T-helper 2 cell (primary cell): ENCODE data around the gene BRCA1.
"Not testable (repeated sequence)": the region's sequence is repeated elsewhere in the genome, so short reads cannot be mapped to it uniquely, and the experiment has no call there.

Experiments
- DNase-seq, 5 experiments: peaks; one replicate each; pipeline versions ENCODE4 v3.0.0 to v3.0.0-alpha.2; 2012 to 2022

The BRCA1 gene

DNA sequence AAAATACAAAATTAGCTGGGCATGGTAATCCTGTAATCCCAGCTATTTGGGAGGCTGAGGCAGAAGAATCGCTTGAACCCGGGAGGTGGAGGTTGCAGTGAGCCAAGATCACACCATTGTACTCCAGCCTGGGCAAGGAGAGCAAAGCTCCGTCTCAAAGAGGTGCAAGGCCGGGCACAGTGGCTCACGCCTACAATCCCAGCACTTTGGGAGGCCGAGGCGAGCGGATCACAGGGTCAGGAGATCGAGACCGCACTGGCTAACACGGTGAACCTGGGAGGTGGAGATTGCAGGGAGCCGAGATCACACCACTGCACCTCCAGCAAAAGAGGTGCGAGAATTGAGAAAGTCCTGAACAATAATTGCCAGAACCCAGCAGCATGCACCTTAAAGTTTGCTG lies 124.3 kb downstream of the BRCA1 start:
- not testable (repeated sequence) for DNase-seq

- no peak for DNase-seq
These were observed 126.1 kb downstream of the BRCA1 start for GRCh38 chr17:42999003-42999525.

- DNase-seq: peak; percentile 79 to 100 (median 96)
These were observed 126.9 kb downstream of the BRCA1 start, which contains the start of gene RPL27 for GRCh38 chr17:42997984-42998938. RPL27 (plus strand) TSS chr17:42998419; CDS start chr17:42998751, 332 bp downstream.

DNA sequence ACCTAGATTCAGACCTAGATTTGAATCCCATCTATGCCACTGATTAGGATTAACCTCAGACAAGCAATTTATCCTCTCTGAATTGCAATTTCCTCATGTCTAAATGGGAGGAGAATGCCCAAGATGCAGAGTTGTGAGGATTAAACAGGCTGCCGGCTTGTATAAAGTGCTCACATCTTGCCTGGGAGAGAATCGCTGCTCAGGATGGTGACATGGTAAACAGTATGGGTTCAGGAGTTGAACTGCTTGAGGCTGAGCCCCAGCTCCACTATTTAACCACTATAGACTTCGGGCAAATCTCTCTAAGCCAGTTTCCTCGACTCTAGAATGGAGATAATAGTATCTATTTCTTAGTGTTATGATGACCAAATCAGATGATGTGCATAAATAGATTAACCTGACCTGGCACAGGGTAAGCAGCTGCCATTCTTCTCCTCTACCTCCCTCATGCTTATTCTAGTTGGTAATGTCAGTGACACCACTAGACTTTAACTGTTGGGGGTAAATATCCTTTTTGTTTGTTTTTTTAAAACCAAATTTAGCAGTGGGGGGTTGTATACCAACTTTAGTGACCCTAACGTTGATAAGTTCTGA lies 127.7 kb downstream of the BRCA1 start:
- no peak for DNase-seq
